Activated CD8-positive, alpha-beta memory T cell treated with anti-CD3 and anti-CD28 coated beads for 1 hour (primary cell): ENCODE results near the gene CAPN14.

Source experiments
- DNase-seq, 2 donors: peaks; one replicate each; pipeline ENCODE4 v3.0.0-alpha.2; 2020; ENCODE audit warnings: low read depth in 1 of 2; ENCODE audit errors: extremely low read depth in 1 of 2

The CAPN14 gene

GRCh38 chr2:31227110-31227509, 9.8 kb upstream of the CAPN14 start:
- no peak for DNase-seq

GRCh38 chr2:31226266-31226665, 9.0 kb upstream of the CAPN14 start:
- DNase-seq: no peak

GRCh38 chr2:31223749-31224148, 6.4 kb upstream of the CAPN14 start:
- no peak for DNase-seq

GRCh38 chr2:31223026-31223425, 5.7 kb upstream of the CAPN14 start:
- DNase-seq: no peak

- DNase-seq: no peak
Observed at GRCh38 chr2:31222071-31222470, 4.8 kb upstream of the CAPN14 start.

- no peak for DNase-seq
Observed at GRCh38 chr2:31221544-31221943, 4.2 kb upstream of the CAPN14 start.

GRCh38 chr2:31219131-31219969, 2.0 kb upstream of the CAPN14 start:
- no peak for DNase-seq

- DNase-seq: no peak
Observed at GRCh38 chr2:31216734-31217133, 581 bp downstream of the CAPN14 start.

- DNase-seq: no peak
Observed at GRCh38 chr2:31214444-31214915, 2.8 kb downstream of the CAPN14 start.

GRCh38 chr2:31213601-31214443, 3.5 kb downstream of the CAPN14 start:
- DNase-seq: no peak

GRCh38 chr2:31212659-31213600, 4.4 kb downstream of the CAPN14 start:
- DNase-seq: no peak

GRCh38 chr2:31208240-31208639, 9.1 kb downstream of the CAPN14 start:
- no peak for DNase-seq

- DNase-seq: no peak
Observed at GRCh38 chr2:31207790-31208189, 9.5 kb downstream of the CAPN14 start.

- no peak for DNase-seq
Observed at GRCh38 chr2:31205613-31206012, 11.7 kb downstream of the CAPN14 start.

- DNase-seq: no peak
Observed at GRCh38 chr2:31205186-31205585, 12.1 kb downstream of the CAPN14 start.

- DNase-seq: no peak
Observed at GRCh38 chr2:31204783-31205182, 12.5 kb downstream of the CAPN14 start.

- no peak for DNase-seq
Observed at GRCh38 chr2:31203916-31204315, 13.4 kb downstream of the CAPN14 start.

GRCh38 chr2:31202833-31203232, 14.5 kb downstream of the CAPN14 start:
- no peak for DNase-seq

- no peak for DNase-seq
Observed at GRCh38 chr2:31202041-31202440, 15.3 kb downstream of the CAPN14 start.

- no peak for DNase-seq
Observed at GRCh38 chr2:31200972-31201371, 16.3 kb downstream of the CAPN14 start.

GRCh38 chr2:31199206-31199605, 18.1 kb downstream of the CAPN14 start:
- no peak for DNase-seq
